ENCODE measurements around the gene MCCC1.

The MCCC1 gene

DNA sequence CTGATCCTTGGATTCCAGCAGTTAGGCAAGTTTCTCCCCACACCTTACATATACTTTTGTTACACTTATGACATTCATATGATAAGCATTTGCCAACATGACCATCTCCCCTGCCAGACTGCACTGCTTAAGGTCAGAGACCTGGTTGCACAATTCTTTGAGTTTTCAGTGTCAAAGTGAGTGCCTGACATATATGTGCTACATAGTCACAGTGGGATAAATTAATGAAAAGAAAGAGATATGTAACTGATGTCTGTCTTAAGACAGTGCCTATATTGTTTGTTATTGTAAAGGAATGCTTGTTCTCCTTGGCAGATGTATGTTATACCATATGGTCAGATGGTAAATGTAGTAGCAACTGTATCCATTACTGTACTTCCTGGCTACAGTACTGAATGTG is 115.4 kb downstream of the MCCC1 start:
- DNase-seq (ENCODE audit: low read depth in 2 of 2): no peak

DNA sequence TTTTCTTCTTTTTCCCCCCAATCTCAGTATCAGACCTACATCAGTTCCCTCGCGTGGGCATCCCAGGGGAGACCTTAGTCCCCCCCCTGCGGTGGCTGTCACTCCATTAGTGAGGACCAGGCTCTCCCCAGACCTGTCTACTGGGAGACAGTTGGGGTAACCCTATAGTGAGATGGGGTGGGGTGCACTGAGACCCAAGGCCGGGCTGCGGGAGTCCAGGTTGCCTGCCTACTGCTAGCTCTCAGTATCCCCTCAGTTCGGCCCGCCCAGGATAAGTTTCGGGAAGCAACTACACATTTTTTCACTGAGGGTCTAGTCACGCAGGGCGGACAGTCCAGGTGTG is 118.3 kb downstream of the MCCC1 start:
- DNase-seq (ENCODE audit: low read depth in 2 of 2): no peak

DNA sequence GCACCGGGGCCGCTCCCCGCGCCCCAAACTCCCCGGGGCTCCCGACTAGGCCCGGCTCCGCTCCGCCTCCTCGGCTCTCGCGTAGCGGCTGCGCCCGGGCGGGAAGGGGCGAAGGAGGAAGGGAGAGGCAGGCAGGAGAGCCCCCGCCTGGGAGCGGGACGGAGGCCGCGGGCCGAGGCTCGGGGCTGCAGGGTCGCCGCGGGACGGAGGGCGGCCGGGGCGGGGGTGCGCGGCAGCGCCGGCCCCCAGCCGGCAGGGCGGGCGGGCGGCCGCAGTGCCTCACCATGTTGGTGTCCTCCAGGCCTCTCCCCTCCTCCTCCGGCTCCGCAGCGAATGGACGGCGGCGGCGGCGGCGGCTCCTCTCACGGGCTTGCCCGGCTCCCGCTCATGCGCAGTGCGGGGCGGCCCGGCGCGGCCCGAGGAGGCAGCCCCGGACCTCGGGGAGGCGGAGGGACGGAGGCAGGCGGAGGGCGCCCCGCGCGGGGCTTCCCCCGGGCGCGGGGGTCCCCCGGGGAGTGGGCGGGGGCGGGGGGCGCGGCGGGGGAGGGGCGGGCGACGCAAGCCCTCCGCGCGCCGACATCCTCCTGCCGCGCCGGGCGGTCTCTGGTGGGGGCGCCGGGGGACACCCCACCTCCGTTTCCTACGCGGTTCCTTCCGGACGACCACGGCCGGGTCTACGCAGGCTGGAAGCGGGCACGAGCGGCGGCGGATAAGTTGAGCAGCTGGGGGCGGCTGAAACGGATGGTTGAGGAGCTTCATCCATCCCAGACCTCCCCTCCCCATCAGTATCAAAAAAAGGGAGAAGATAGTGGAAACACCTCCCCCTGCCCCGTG is 118.9 kb downstream of the MCCC1 start, which contains the start of gene DCUN1D1:
TSS of gene DCUN1D1 (minus strand) at position 335 of the 834 bp plus-strand sequence. CDS start at position 286, 49 bp downstream.
- DNase-seq (ENCODE audit: low read depth in 2 of 2): peak; percentile 69 to 72

DNA sequence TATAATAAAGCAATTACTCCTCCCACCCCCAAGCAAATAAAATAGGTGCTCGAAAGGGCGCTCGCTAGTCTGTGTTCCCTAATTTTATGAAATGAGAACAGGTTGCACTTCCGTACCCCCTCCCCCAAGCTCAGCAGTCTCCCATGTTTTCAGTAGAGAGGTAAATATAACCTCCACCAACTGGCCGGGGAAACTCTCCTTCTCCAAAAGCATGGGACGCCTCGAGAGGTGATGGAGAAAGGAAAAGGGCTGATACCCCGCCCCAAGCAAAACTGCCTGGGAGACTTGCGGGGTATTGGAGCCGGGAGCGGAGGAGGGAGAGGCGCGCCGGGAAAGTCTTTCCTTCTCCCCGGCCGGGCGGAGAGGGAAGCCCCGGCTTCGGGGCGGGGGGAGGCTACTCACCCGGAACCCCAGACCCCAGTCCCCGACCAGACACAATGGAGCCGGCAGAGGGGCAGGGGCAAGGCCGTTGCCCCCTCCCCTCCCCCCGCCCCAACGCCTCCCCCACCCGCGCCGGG is 119.6 kb downstream of the MCCC1 start:
- DNase-seq (ENCODE audit: low read depth in 2 of 2): no peak

DNA sequence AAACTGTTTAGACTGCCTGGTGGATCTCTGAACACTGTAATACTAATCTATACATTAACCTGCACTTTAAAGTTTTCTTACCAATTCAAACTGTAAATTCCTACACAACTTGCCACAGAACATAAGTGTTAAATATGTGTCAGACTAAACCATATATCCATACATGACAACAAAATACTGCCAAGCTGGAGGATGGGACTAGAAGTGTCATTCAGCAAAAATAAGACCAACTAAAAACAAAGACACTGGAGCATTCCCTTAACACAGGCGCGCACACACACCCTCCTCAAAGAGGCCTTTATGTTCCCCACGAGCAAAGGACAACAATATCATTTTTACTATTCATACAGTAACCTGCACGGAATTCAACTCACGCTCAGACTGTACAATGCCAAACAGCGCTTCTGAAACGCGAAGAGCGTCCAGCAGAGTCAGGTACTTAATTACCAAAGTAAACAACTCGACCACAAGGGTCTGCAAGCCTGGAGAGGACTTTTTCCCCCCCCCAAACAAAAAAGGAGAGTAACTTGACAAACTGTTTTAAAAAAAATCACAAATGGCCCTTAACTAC is 120.1 kb downstream of the MCCC1 start:
- no peak for DNase-seq (ENCODE audit: low read depth in 2 of 2)

DNA sequence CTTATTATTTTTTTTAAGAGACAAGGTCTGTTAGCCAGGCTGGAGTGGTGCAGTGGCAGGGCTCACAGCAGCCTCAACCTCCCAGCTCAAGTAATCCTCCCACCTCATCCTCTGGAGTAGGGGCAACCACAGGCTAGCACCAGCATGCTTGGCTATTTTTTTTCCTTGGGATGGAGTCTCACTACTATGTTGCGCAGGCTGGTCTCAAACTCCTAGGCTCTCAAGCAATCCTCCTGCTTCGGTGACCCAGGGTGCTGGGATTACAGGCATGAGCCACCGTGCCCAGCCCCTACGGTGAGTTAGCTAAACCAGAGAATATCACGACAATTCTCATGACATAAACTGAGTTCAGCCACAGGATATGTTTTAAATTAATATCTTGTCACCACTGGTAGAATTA is 120.9 kb downstream of the MCCC1 start:
- DNase-seq (ENCODE audit: low read depth in 2 of 2): no peak

DNA sequence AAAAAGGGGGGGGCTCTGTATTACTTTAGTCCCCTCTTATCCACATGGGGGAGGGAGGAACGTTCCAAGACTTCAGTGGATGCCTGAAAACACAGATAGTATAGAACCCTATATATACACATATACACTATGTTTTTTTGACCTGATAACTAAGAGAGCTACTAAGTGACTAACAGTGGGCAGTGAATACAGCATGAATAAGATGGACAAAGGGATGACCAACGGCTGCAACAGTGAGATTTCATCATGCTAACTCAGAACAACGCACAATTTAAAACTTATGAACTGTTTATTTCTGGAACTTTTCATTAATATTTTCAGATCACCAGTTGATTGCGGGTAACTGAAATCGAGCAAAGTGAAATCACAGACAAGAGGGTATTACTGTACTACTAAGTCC is 126.2 kb downstream of the MCCC1 start:
- no peak for DNase-seq (ENCODE audit: low read depth in 2 of 2)

DNA sequence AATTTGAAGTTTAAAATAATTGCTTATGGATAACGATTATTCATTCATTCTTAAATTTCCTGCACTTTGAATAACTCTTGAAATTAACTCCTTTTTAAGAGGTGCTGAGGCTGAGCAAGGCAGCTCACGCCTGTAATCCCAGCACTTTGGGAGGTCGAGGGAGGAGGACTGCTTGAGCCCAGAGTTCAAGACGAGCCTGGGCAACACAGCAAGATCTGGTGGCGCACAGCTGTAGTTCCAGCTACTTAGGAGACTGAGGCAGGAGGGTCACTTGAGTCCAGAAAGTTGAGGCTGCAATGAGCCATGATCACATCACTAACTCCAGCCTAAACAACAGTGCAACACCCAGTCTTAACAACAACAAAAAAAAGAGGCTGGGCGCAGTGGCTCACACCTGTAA is 126.9 kb downstream of the MCCC1 start:
- no peak for DNase-seq (ENCODE audit: low read depth in 2 of 2)

DNA sequence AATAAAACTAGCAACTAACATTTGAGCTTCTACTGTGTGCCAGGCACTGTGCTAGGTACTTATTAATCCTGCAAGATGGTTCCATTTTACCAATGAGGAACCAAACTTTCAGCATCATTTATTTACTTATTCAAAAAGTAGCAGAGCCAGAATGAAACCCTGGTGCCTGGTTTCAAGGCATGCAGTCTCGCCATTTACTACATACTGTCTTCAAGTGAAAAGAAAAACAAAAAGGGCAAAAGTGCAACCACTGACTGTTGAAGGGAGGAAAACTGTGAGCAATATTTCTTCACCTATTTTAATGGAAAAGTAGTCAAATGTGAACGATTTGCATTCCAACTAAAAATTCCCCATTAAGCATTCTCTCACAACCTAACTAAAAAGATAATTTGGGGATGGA is 127.7 kb downstream of the MCCC1 start:
- DNase-seq (ENCODE audit: low read depth in 2 of 2): no peak

DNA sequence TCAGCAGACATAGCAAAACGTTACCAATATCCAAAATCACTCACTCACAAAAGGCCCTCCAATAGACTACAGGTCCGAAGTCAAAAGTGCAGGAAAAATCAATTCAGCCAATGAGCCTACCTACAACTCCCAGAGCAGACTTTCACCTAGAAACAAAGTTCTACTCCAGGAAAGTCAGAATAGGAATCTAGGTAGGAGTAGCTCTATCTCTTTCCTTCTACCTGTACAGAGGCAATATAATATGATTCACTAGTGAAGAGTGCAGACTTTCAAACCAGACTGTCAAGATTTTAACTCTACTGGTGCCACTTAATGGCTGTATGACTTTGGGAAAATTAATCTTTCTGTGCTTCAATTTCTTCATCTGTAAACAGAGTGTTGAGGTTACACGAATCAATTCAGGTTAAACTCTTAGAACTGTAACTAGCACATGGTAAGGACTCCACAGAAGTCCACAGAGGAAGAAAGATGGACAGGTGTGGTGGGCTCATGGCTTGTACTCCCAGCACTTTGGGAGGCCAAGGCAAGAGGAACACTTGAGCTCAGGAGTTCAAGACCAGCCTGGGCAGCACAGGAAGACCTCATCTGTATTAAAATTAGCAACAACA is 128.4 kb downstream of the MCCC1 start:
- DNase-seq (ENCODE audit: low read depth in 2 of 2): no peak

DNA sequence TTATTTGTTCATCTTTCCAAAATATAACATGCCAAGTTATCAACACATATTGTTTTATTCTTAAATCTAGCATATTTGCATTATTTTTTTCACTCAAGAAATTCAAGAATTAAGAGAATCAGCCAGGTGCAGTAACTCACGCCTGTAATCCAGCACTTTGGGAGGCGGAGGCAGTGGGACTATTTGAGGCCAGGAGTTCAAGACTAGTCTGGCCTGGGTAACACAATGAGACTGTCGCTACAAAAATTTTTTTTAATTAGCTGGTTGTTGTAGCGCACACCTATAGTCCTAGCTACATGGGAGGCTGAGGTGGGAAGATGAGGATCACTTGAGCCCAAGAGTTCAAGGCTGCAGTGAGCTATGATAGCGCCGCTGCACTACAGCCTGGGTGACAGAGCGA is 129.4 kb downstream of the MCCC1 start:
- no peak for DNase-seq (ENCODE audit: low read depth in 2 of 2)

DNA sequence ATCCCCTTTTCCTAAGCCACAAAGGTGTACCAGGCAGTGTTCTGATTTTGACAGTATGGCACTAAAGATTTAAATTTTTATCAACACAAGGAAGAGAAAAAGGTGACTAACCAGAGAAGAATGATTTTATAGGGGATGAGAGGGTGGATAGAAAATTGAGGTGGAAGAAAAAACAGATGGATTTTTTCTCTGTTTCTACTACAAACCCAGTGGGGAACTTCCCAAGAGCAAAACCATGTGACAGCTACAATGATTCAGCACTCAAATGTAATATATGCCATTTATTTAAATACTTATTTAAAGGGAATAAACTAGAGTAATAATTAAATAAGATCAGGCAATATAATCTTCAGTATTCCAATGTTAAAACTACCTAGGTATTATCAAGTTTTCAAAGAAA is 130.0 kb downstream of the MCCC1 start:
- DNase-seq (ENCODE audit: low read depth in 2 of 2): peak; percentile 18 to 30

DNA sequence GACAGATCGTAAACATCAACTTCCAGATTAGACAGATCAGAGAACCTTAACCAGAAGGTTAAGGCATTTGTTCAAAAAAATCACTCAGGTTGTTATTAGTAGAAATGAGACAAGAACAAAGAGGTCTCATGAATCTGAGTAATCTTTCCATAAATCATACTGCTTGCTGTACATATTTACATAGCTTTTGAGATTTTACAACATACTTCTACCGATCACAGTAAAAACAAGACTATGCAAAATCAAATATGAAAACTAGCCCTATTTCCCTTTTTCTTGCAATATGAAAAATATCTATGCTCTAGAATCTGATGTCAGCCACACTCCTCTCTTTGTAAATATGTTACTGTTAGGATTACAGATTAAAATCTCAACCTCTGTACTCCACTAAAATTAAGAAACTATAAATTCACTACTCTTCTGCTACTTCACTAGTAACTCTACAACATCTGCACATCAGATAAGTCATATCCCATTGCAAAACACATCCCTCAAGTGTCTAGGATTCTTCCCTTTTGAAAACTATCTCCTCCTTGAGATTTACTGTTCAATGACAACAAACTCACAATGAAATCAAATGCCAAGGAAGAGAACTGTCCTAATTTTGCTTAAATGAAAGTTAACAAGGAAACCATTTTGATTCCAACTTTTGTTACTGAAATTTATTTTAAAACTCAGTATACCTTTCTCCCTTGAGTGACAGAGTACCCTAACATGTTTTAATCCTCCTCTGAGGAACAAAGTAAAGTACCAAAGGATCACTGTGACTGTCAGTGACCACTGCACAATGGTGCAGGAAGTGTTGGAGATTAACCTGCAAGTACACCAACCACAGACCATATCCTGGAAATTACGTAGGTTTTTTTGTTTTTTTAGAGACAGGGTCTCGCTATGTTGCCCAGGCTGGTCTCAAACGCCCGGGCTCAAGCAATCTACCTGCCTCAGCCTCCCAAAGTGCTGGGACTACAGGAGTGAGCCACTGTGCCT is 131.8 kb downstream of the MCCC1 start:
- no peak for DNase-seq (ENCODE audit: low read depth in 2 of 2)

DNA sequence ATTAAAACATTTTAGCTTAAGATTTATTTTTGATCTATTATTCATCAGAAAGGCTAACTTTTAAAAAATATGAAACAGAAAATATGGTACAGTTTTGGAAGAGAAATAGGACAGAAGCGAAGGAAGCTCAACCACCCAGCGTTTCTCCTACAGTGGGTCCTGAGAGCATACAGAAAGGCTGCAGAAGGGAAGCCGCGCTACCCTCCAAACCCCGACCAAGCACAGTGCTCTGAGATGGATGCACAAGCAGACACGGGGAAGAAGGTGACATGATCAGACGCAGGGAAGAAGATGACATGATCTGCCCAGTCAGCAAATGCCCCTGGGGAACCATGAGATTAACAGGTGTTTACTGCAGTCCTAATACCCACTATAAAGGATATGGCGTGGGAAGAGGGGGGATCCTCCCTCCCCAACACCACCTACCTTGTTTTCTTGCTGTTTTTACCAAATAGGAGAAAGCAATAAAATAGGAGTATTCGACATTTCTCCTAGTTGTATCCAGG is 133.4 kb downstream of the MCCC1 start:
- DNase-seq (ENCODE audit: low read depth in 2 of 2): no peak
